ENCODE results near the gene SH2D7. TPM values are rescaled to one million over a fixed set of nuclear protein-coding genes. Genes with fewer than 3 reads are reported as not detected.

The SH2D7 gene
- total RNA-seq, 1 donor from 2014 or later, result not detected

- H3K9me3 ChIP-seq, result no peaks in the 10 kb centered on the region
- no peak overlapping the region for H3K27ac ChIP-seq
- no peaks in the 10 kb centered on the region for H3K4me1 ChIP-seq
- H3K27me3 ChIP-seq (ENCODE audit: low read depth), result no peaks in the 10 kb centered on the region
- no peak for TF ChIP-seq CTCF (IDR thresholded peaks at IDR 0.05)
- intact Hi-C loops (cut with DNase I), result no loop called here
- DNase-seq (no peak), ATAC-seq (no peak)
- H3K36me3 ChIP-seq, result no peaks in the 10 kb centered on the region
- H3K4me3 ChIP-seq, result no peak overlapping the region
Observed at GRCh38 chr15:78139578-78139977, 47.2 kb downstream of the SH2D7 start.

- Histone ChIP-seq H3K9me3 (no peaks in the 10 kb centered on the region), H3K4me1 (no peaks in the 10 kb centered on the region), H3K27ac (no peak overlapping the region), H3K27me3 (ENCODE audit: low read depth) (no peaks in the 10 kb centered on the region), H3K36me3 (no peaks in the 10 kb centered on the region), H3K4me3 (no peak overlapping the region)
- no peak for TF ChIP-seq CTCF (IDR thresholded peaks at IDR 0.05)
- DNase-seq (no peak), ATAC-seq (no peak)
- intact Hi-C loops (cut with DNase I), result no loop called here
Observed at GRCh38 chr15:78140292-78140691, 47.9 kb downstream of the SH2D7 start.

GRCh38 chr15:78142332-78142731, 50.0 kb downstream of the SH2D7 start:
- intact Hi-C loops (cut with DNase I), result no loop called here

GRCh38 chr15:78146425-78147154, 54.2 kb downstream of the SH2D7 start:
- intact Hi-C loops (cut with DNase I), result no loop called here
- no peaks in the 10 kb centered on the region for H3K27me3 ChIP-seq (ENCODE audit: low read depth)
- H3K9me3 ChIP-seq, result no peaks in the 10 kb centered on the region
- no peak for TF ChIP-seq CTCF (IDR thresholded peaks at IDR 0.05)
- DNase-seq (no peak), ATAC-seq (no peak)
- no peak overlapping the region for H3K27ac ChIP-seq
- no peaks in the 10 kb centered on the region for H3K36me3 ChIP-seq
- H3K4me1 ChIP-seq, result peaks cover 26% of the 10 kb centered on the region
- no peak overlapping the region for H3K4me3 ChIP-seq

More at GRCh38 chr15:78142332-78142731, 50.0 kb downstream of the SH2D7 start:
- H3K4me1 ChIP-seq, result no peaks in the 10 kb centered on the region
- no peak for TF ChIP-seq CTCF (IDR thresholded peaks at IDR 0.05)
- H3K36me3 ChIP-seq, result no peaks in the 10 kb centered on the region
- ATAC-seq (no peak), DNase-seq (no peak)
- H3K27me3 ChIP-seq (ENCODE audit: low read depth), result no peaks in the 10 kb centered on the region
- no peak overlapping the region for H3K27ac ChIP-seq
- H3K9me3 ChIP-seq, result no peaks in the 10 kb centered on the region
- H3K4me3 ChIP-seq, result no peak overlapping the region

- ATAC-seq, result no peak
- no peak for TF ChIP-seq CTCF (IDR thresholded peaks at IDR 0.05)
- Histone ChIP-seq H3K4me3 (no peak overlapping the region), H3K27ac (no peak overlapping the region), H3K4me1 (peaks cover 26% of the 10 kb centered on the region), H3K36me3 (no peaks in the 10 kb centered on the region), H3K27me3 (ENCODE audit: low read depth) (no peaks in the 10 kb centered on the region), H3K9me3 (no peaks in the 10 kb centered on the region)
- DNase-seq, result no peak
- intact Hi-C loops (cut with DNase I), result no loop called here
Observed at GRCh38 chr15:78147566-78147965, 55.2 kb downstream of the SH2D7 start.

Measured in lower lobe of right lung (tissue), 2 donors.